ENCODE measurements around the gene GABRA1. TPM values are rescaled to one million over a fixed set of nuclear protein-coding genes. Genes with fewer than 3 reads are reported as not detected.

Gene GABRA1
- polyA plus RNA-seq (2013, experiment 1 of 2) = 3.3 TPM
- 4.1 TPM for polyA plus RNA-seq (2013, experiment 2 of 2)

GRCh38 chr5:161847941-161848391 lies at the start of gene GABRA1:
Gene GABRA1, plus strand, starts transcription at chr5:161848120. Its CDS starts 2,691 bp downstream, at chr5:161850811.
- H3K23ac ChIP-seq (ENCODE audit: low read length) = no peak within 1 kb of the TSS
- no peaks in the 10 kb centered on the region for H3K36me3 ChIP-seq (ENCODE audit: control insufficient read depth, insufficient read depth, low read length)
- H3K79me1 ChIP-seq (ENCODE audit: low read length) = no peaks in the 10 kb centered on the region
- H3K56ac ChIP-seq (ENCODE audit: low read length) = peak within 1 kb of the TSS; percentile 73
- H2BK15ac ChIP-seq (replicated peaks; ENCODE audit: low read depth) = no peak within 1 kb of the TSS
- no peak within 1 kb of the TSS for H4K8ac ChIP-seq (ENCODE audit: low read depth, low read length)
- no peak within 1 kb of the TSS for H2BK5ac ChIP-seq (ENCODE audit: low read length)
- no peak within 1 kb of the TSS for H2BK120ac ChIP-seq (ENCODE audit: low read depth, low read length)
- H4K5ac ChIP-seq (ENCODE audit: low read length) = no peak within 1 kb of the TSS
- no peak within 1 kb of the TSS for H3K27ac ChIP-seq (ENCODE audit: low read depth, low read length)
- H3K4me3 ChIP-seq (ENCODE audit: low read length) = peak within 1 kb of the TSS; percentile 71
- peak within 1 kb of the TSS; percentile 34 for H3K18ac ChIP-seq (ENCODE audit: low read length)
- H3K4me2 ChIP-seq (ENCODE audit: low read length) = peak within 1 kb of the TSS; percentile 98
- no CpG with 5 or more reads among the region's 16 CpGs for WGBS (ENCODE audit: extremely low coverage, insufficient coverage, low lambda C conversion rate)
- no peaks in the 10 kb centered on the region for H3K27me3 ChIP-seq (ENCODE audit: insufficient read depth, low read length, poor library complexity)
- H3K79me2 ChIP-seq (ENCODE audit: control insufficient read depth, insufficient read depth, low read length) = no peaks in the 10 kb centered on the region
- no peak within 1 kb of the TSS for H3K4ac ChIP-seq (ENCODE audit: low read depth, low read length)
- DNase-seq = peak; percentile 71
- no peaks in the 10 kb centered on the region for H3K4me1 ChIP-seq (ENCODE audit: control insufficient read depth, low read depth, low read length)
- peak within 1 kb of the TSS; percentile 57 for H3K9ac ChIP-seq (ENCODE audit: low read length)
- H2AK5ac ChIP-seq (ENCODE audit: low read length) = no peak within 1 kb of the TSS

- H3K27ac ChIP-seq (ENCODE audit: low read depth, low read length) = no peak overlapping the region
- no CpG with 5 or more reads among the region's 3 CpGs for WGBS (ENCODE audit: extremely low coverage, insufficient coverage, low lambda C conversion rate)
- DNase-seq = peak; percentile 54
- no peak overlapping the region for H3K9ac ChIP-seq (ENCODE audit: low read length)
- H2BK120ac ChIP-seq (ENCODE audit: low read depth, low read length) = no peak overlapping the region
- no peak overlapping the region for H3K4me3 ChIP-seq (ENCODE audit: low read length)
- no peak overlapping the region for H3K4ac ChIP-seq (ENCODE audit: low read depth, low read length)
- no peak overlapping the region for H3K23ac ChIP-seq (ENCODE audit: low read length)
- H3K4me1 ChIP-seq (ENCODE audit: control insufficient read depth, low read depth, low read length) = no peaks in the 10 kb centered on the region
- no peaks in the 10 kb centered on the region for H3K27me3 ChIP-seq (ENCODE audit: insufficient read depth, low read length, poor library complexity)
- no peaks in the 10 kb centered on the region for H3K79me1 ChIP-seq (ENCODE audit: low read length)
- no peak overlapping the region for H4K8ac ChIP-seq (ENCODE audit: low read depth, low read length)
- no peak overlapping the region for H2BK15ac ChIP-seq (replicated peaks; ENCODE audit: low read depth)
- no peak overlapping the region for H2AK5ac ChIP-seq (ENCODE audit: low read length)
- H3K4me2 ChIP-seq (ENCODE audit: low read length) = no peak overlapping the region
- no peaks in the 10 kb centered on the region for H3K36me3 ChIP-seq (ENCODE audit: control insufficient read depth, insufficient read depth, low read length)
- H3K79me2 ChIP-seq (ENCODE audit: control insufficient read depth, insufficient read depth, low read length) = no peaks in the 10 kb centered on the region
- no peak overlapping the region for H2BK5ac ChIP-seq (ENCODE audit: low read length)
- no peak overlapping the region for H3K18ac ChIP-seq (ENCODE audit: low read length)
- no peak overlapping the region for H4K5ac ChIP-seq (ENCODE audit: low read length)
- no peak overlapping the region for H3K56ac ChIP-seq (ENCODE audit: low read length)
These were observed 48.6 kb upstream of the GABRA1 start for GRCh38 chr5:161799316-161799715.

GRCh38 chr5:161804263-161804662 lies 43.7 kb upstream of the GABRA1 start:
- Histone ChIP-seq H2BK15ac (replicated peaks; ENCODE audit: low read depth) (no peak overlapping the region), H2BK120ac (ENCODE audit: low read depth, low read length) (no peak overlapping the region), H3K18ac (ENCODE audit: low read length) (no peak overlapping the region), H3K23ac (ENCODE audit: low read length) (no peak overlapping the region), H3K36me3 (ENCODE audit: control insufficient read depth, insufficient read depth, low read length) (no peaks in the 10 kb centered on the region), H3K27ac (ENCODE audit: low read depth, low read length) (no peak overlapping the region), H3K79me1 (ENCODE audit: low read length) (no peaks in the 10 kb centered on the region), H3K79me2 (ENCODE audit: control insufficient read depth, insufficient read depth, low read length) (no peaks in the 10 kb centered on the region), H3K4me3 (ENCODE audit: low read length) (no peak overlapping the region), H3K56ac (ENCODE audit: low read length) (no peak overlapping the region), H2AK5ac (ENCODE audit: low read length) (no peak overlapping the region), H2BK5ac (ENCODE audit: low read length) (no peak overlapping the region), H3K9ac (ENCODE audit: low read length) (no peak overlapping the region), H3K4me1 (ENCODE audit: control insufficient read depth, low read depth, low read length) (no peaks in the 10 kb centered on the region), H4K8ac (ENCODE audit: low read depth, low read length) (no peak overlapping the region), H3K27me3 (ENCODE audit: insufficient read depth, low read length, poor library complexity) (no peaks in the 10 kb centered on the region), H4K5ac (ENCODE audit: low read length) (no peak overlapping the region), H3K4me2 (ENCODE audit: low read length) (no peak overlapping the region), H3K4ac (ENCODE audit: low read depth, low read length) (no peak overlapping the region)
- WGBS (ENCODE audit: extremely low coverage, insufficient coverage, low lambda C conversion rate) = no CpG with 5 or more reads among the region's 1 CpG
- peak; percentile 50 for DNase-seq

- WGBS (ENCODE audit: extremely low coverage, insufficient coverage, low lambda C conversion rate) = no CpG with 5 or more reads among the region's 5 CpGs
- peak overlapping the region; percentile 8 for H3K4me3 ChIP-seq (ENCODE audit: low read length)
- H4K5ac ChIP-seq (ENCODE audit: low read length) = no peak overlapping the region
These were observed 1.2 kb upstream of the GABRA1 start for GRCh38 chr5:161846746-161847145.

GRCh38 chr5:161847447-161847846 lies 473 bp upstream of the GABRA1 start:
- Histone ChIP-seq H3K4ac (ENCODE audit: low read depth, low read length) (no peak overlapping the region), H3K23ac (ENCODE audit: low read length) (no peak overlapping the region), H4K8ac (ENCODE audit: low read depth, low read length) (no peak overlapping the region), H2BK5ac (ENCODE audit: low read length) (no peak overlapping the region), H3K9ac (ENCODE audit: low read length) (peak overlapping the region; percentile 25), H3K4me3 (ENCODE audit: low read length) (peak overlapping the region; percentile 54), H3K4me2 (ENCODE audit: low read length) (peak overlapping the region; percentile 98), H3K79me2 (ENCODE audit: control insufficient read depth, insufficient read depth, low read length) (no peaks in the 10 kb centered on the region), H2BK120ac (ENCODE audit: low read depth, low read length) (no peak overlapping the region), H3K79me1 (ENCODE audit: low read length) (no peaks in the 10 kb centered on the region), H3K4me1 (ENCODE audit: control insufficient read depth, low read depth, low read length) (no peaks in the 10 kb centered on the region), H3K18ac (ENCODE audit: low read length) (no peak overlapping the region), H3K27me3 (ENCODE audit: insufficient read depth, low read length, poor library complexity) (no peaks in the 10 kb centered on the region), H2BK15ac (replicated peaks; ENCODE audit: low read depth) (no peak overlapping the region), H4K5ac (ENCODE audit: low read length) (no peak overlapping the region), H3K27ac (ENCODE audit: low read depth, low read length) (no peak overlapping the region), H3K56ac (ENCODE audit: low read length) (peak overlapping the region; percentile 22), H2AK5ac (ENCODE audit: low read length) (no peak overlapping the region), H3K36me3 (ENCODE audit: control insufficient read depth, insufficient read depth, low read length) (no peaks in the 10 kb centered on the region)
- WGBS (ENCODE audit: extremely low coverage, insufficient coverage, low lambda C conversion rate) = no CpG with 5 or more reads among the region's 12 CpGs
- peak; percentile 46 for DNase-seq

More at GRCh38 chr5:161846746-161847145, 1.2 kb upstream of the GABRA1 start:
- no peak overlapping the region for H3K18ac ChIP-seq (ENCODE audit: low read length)
- no peaks in the 10 kb centered on the region for H3K36me3 ChIP-seq (ENCODE audit: control insufficient read depth, insufficient read depth, low read length)
- H2BK15ac ChIP-seq (replicated peaks; ENCODE audit: low read depth) = no peak overlapping the region
- DNase-seq = peak; percentile 93
- no peaks in the 10 kb centered on the region for H3K79me2 ChIP-seq (ENCODE audit: control insufficient read depth, insufficient read depth, low read length)
- H4K8ac ChIP-seq (ENCODE audit: low read depth, low read length) = no peak overlapping the region
- H3K23ac ChIP-seq (ENCODE audit: low read length) = no peak overlapping the region
- H2BK120ac ChIP-seq (ENCODE audit: low read depth, low read length) = no peak overlapping the region
- no peaks in the 10 kb centered on the region for H3K79me1 ChIP-seq (ENCODE audit: low read length)
- no peak overlapping the region for H3K9ac ChIP-seq (ENCODE audit: low read length)
- no peak overlapping the region for H3K27ac ChIP-seq (ENCODE audit: low read depth, low read length)
- H3K4me1 ChIP-seq (ENCODE audit: control insufficient read depth, low read depth, low read length) = no peaks in the 10 kb centered on the region
- no peak overlapping the region for H2BK5ac ChIP-seq (ENCODE audit: low read length)
- H3K56ac ChIP-seq (ENCODE audit: low read length) = no peak overlapping the region
- no peak overlapping the region for H3K4ac ChIP-seq (ENCODE audit: low read depth, low read length)
- H3K4me2 ChIP-seq (ENCODE audit: low read length) = peak overlapping the region; percentile 98
- no peaks in the 10 kb centered on the region for H3K27me3 ChIP-seq (ENCODE audit: insufficient read depth, low read length, poor library complexity)
- H2AK5ac ChIP-seq (ENCODE audit: low read length) = no peak overlapping the region

- no peak overlapping the region for H2BK120ac ChIP-seq (ENCODE audit: low read depth, low read length)
- no peak overlapping the region for H3K56ac ChIP-seq (ENCODE audit: low read length)
- peak; percentile 52 for DNase-seq
- WGBS (ENCODE audit: extremely low coverage, insufficient coverage, low lambda C conversion rate) = no CpG with 5 or more reads among the region's 3 CpGs
- H2AK5ac ChIP-seq (ENCODE audit: low read length) = no peak overlapping the region
- H4K8ac ChIP-seq (ENCODE audit: low read depth, low read length) = no peak overlapping the region
- no peaks in the 10 kb centered on the region for H3K36me3 ChIP-seq (ENCODE audit: control insufficient read depth, insufficient read depth, low read length)
- H2BK15ac ChIP-seq (replicated peaks; ENCODE audit: low read depth) = no peak overlapping the region
- no peaks in the 10 kb centered on the region for H3K79me1 ChIP-seq (ENCODE audit: low read length)
- H3K79me2 ChIP-seq (ENCODE audit: control insufficient read depth, insufficient read depth, low read length) = no peaks in the 10 kb centered on the region
- H3K18ac ChIP-seq (ENCODE audit: low read length) = no peak overlapping the region
- no peak overlapping the region for H3K4ac ChIP-seq (ENCODE audit: low read depth, low read length)
- H3K27ac ChIP-seq (ENCODE audit: low read depth, low read length) = no peak overlapping the region
- no peaks in the 10 kb centered on the region for H3K4me1 ChIP-seq (ENCODE audit: control insufficient read depth, low read depth, low read length)
- no peaks in the 10 kb centered on the region for H3K27me3 ChIP-seq (ENCODE audit: insufficient read depth, low read length, poor library complexity)
- no peak overlapping the region for H4K5ac ChIP-seq (ENCODE audit: low read length)
- no peak overlapping the region for H3K4me3 ChIP-seq (ENCODE audit: low read length)
- no peak overlapping the region for H3K4me2 ChIP-seq (ENCODE audit: low read length)
- H3K9ac ChIP-seq (ENCODE audit: low read length) = no peak overlapping the region
- no peak overlapping the region for H2BK5ac ChIP-seq (ENCODE audit: low read length)
- H3K23ac ChIP-seq (ENCODE audit: low read length) = no peak overlapping the region
These were observed 2.6 kb downstream of the GABRA1 start for GRCh38 chr5:161850491-161850890.
